Neural cell (in vitro differentiated cells): ENCODE data around the gene MYO1D. TPM values are rescaled to one million over a fixed set of nuclear protein-coding genes. Genes with fewer than 3 reads are reported as not detected.

ENCODE experiments used
- H2AFZ ChIP-seq: fragments of 200-600, 300-800 bp; sonication (generic), shearing (Covaris generic); 2 replicates; pipeline ENCODE4 v1.6.0; 2014; ENCODE audit warnings: low read depth, mild to moderate bottlenecking, antibody characterized with exemption, low read length, moderate library complexity
- H3F3A ChIP-seq: fragments of 200-600 bp; shearing (Covaris generic); 2 replicates; pipeline ENCODE4 v1.6.1; 2016; ENCODE audit warnings: mild to moderate bottlenecking, moderate library complexity, mixed read lengths, antibody characterized with exemption, low read length; ENCODE audit not compliant: insufficient read depth, poor library complexity, severe bottlenecking
- H3K27ac ChIP-seq: fragments of 200-600, 300-800 bp; sonication (generic), shearing (Covaris generic); 2 replicates; pipeline ENCODE4 v1.5.1; 2014; ENCODE audit warnings: mild to moderate bottlenecking, low read length, moderate library complexity
- H3K27me3 ChIP-seq: fragments of 300-800, 200-600 bp; sonication (generic), shearing (Covaris generic); 2 replicates; pipeline ENCODE4 v1.6.0; 2014; ENCODE audit warnings: mild to moderate bottlenecking, low read depth, low read length, moderate library complexity; ENCODE audit not compliant: insufficient read depth
- H3K36me3 ChIP-seq: fragments of 300-800, 200-600 bp; sonication (generic), shearing (Covaris generic); 2 replicates; pipeline ENCODE4 v1.5.1; 2014; ENCODE audit warnings: mild to moderate bottlenecking, antibody characterized with exemption, low read length, moderate library complexity; ENCODE audit not compliant: insufficient read depth
- H3K4me2 ChIP-seq: fragments of 300-800, 200-600 bp; sonication (generic), shearing (Covaris generic); 2 replicates; pipeline ENCODE4 v1.6.0; 2014; ENCODE audit warnings: mild to moderate bottlenecking, low read length
- H3K4me3 ChIP-seq: fragments of 300-800, 200-600 bp; sonication (generic), shearing (Covaris generic); 2 replicates; pipeline ENCODE4 v1.5.1; 2014; ENCODE audit warnings: mild to moderate bottlenecking, low read length, moderate library complexity
- H3K79me2 ChIP-seq: fragments of 200-600 bp; shearing (Covaris generic); replicated peaks from 2 replicates; pipeline ENCODE4 v1.6.0; 2014; ENCODE audit warnings: mild to moderate bottlenecking, low read length, moderate library complexity; ENCODE audit not compliant: insufficient read depth
- H3K9ac ChIP-seq: fragments of 300-800, 200-600 bp; sonication (generic), shearing (Covaris generic); 2 replicates; pipeline ENCODE4 v1.6.1; 2016; ENCODE audit warnings: mild to moderate bottlenecking, low read length, mixed read lengths
- H3K9me2 ChIP-seq: fragments of 200-600 bp; shearing (Covaris generic); 2 replicates; pipeline ENCODE4 v1.6.1; 2016; ENCODE audit warnings: mild to moderate bottlenecking, low read length, mixed read lengths; ENCODE audit not compliant: insufficient read depth
- H3K9me3 ChIP-seq: fragments of 200-600, 300-800 bp; sonication (generic), shearing (Covaris generic); 2 replicates; pipeline ENCODE4 v1.6.1; 2016; ENCODE audit warnings: mild to moderate bottlenecking, mixed run types, low read length, moderate library complexity, mixed read lengths
- H4K20me1 ChIP-seq: fragments of 200-600 bp; shearing (Covaris generic); 2 replicates; pipeline ENCODE4 v1.6.1; 2016; ENCODE audit warnings: mild to moderate bottlenecking, mixed run types; ENCODE audit not compliant: insufficient read depth
- CTCF ChIP-seq: fragments of 450-650 bp; IDR thresholded peaks from 2 replicates; pipeline ENCODE4 v1.5.1; 2014; ENCODE audit warnings: antibody characterized with exemption, mild to moderate bottlenecking, moderate library complexity; ENCODE audit not compliant: poor library complexity, severe bottlenecking
- EP300 ChIP-seq: fragments of 450-650 bp; conservative IDR thresholded peaks from 2 replicates; pipeline ENCODE4 v1.6.1; 2014; ENCODE audit warnings: antibody characterized with exemption, mild to moderate bottlenecking, moderate library complexity; ENCODE audit not compliant: poor library complexity, severe bottlenecking
- EZH2 ChIP-seq: fragments of 200-600, 300-800 bp; shearing (Covaris generic), sonication (generic); IDR thresholded peaks from 2 replicates; pipeline ENCODE4 v1.6.1; 2014; ENCODE audit warnings: antibody characterized with exemption, low read length, borderline replicate concordance, mild to moderate bottlenecking; ENCODE audit not compliant: insufficient read depth, poor library complexity, severe bottlenecking
- MXI1 ChIP-seq: fragments of 450-650 bp; conservative IDR thresholded peaks from 2 replicates; pipeline ENCODE4 v1.6.1; 2014; ENCODE audit warnings: antibody characterized with exemption, mild to moderate bottlenecking; ENCODE audit not compliant: poor library complexity, severe bottlenecking
- POLR2AphosphoS5 ChIP-seq: IDR thresholded peaks from 2 replicates; pipeline ENCODE4 v1.6.1; 2012
- RAD21 ChIP-seq: fragments of 450-650 bp; conservative IDR thresholded peaks from 2 replicates; pipeline ENCODE4 v1.6.1; 2014; ENCODE audit warnings: antibody characterized with exemption, mild to moderate bottlenecking, moderate library complexity
- REST ChIP-seq: IDR thresholded peaks from 2 replicates; pipeline ENCODE4 v1.6.1; 2012; ENCODE audit warnings: borderline replicate concordance
- SMC3 ChIP-seq: fragments of 450-650 bp; conservative IDR thresholded peaks from 2 replicates; pipeline ENCODE4 v1.6.1; 2014; ENCODE audit warnings: antibody characterized with exemption, mild to moderate bottlenecking, moderate library complexity; ENCODE audit not compliant: poor library complexity
- TAF1 ChIP-seq: IDR thresholded peaks from 2 replicates; pipeline ENCODE4 v1.6.1; 2012; ENCODE audit warnings: low read depth
- polyA plus RNA-seq: library from polyadenylated mRNA; depleted of rRNA; stranded (reverse); fragments of >200 nt; gene quantifications from 2 replicates; pipeline ENCODE4 v1.2.3, GENCODE V29; 2014

The MYO1D gene
- polyA plus RNA-seq, 1 donor from 2014 or later, result 10.7 TPM

GRCh38 chr17:32878211-32878610 lies 1.3 kb upstream of the MYO1D start:
- TF ChIP-seq MXI1 (no peak), CTCF (no peak), TAF1 (no peak), EZH2 (no peak), SMC3 (no peak), REST (no peak), RAD21 (no peak), POLR2AphosphoS5 (no peak), EP300 (no peak)
- Histone ChIP-seq H3K27ac (no peak overlapping the region), H3K4me2 (no peak overlapping the region)

GRCh38 chr17:32877164-32877764 lies 340 bp upstream of the MYO1D start:
- H3K27ac ChIP-seq, result no peak overlapping the region

More at GRCh38 chr17:32878211-32878610, 1.3 kb upstream of the MYO1D start:
- no peak overlapping the region for H3K9ac ChIP-seq
- no peaks in the 10 kb centered on the region for H3F3A ChIP-seq
- no peaks in the 10 kb centered on the region for H4K20me1 ChIP-seq
- H2AFZ ChIP-seq, result no peak overlapping the region
- no peaks in the 10 kb centered on the region for H3K9me3 ChIP-seq
- H3K36me3 ChIP-seq, result no peaks in the 10 kb centered on the region
- H3K27me3 ChIP-seq, result peaks cover 30% of the 10 kb centered on the region
- peaks cover 3% of the 10 kb centered on the region for H3K79me2 ChIP-seq
- no peak overlapping the region for H3K4me3 ChIP-seq
- no peaks in the 10 kb centered on the region for H3K9me2 ChIP-seq

More at GRCh38 chr17:32877164-32877764, 340 bp upstream of the MYO1D start:
- H2AFZ ChIP-seq, result no peak overlapping the region
- no peaks in the 10 kb centered on the region for H3K9me3 ChIP-seq
- TF ChIP-seq SMC3 (peak; percentile 89), RAD21 (peak; percentile 82), EZH2 (no peak), POLR2AphosphoS5 (no peak), CTCF (peak; percentile 95), MXI1 (peak; percentile 1), EP300 (peak; percentile 7), REST (no peak), TAF1 (no peak)
- peaks cover 3% of the 10 kb centered on the region for H3K79me2 ChIP-seq
- H3K9me2 ChIP-seq, result no peaks in the 10 kb centered on the region
- H3F3A ChIP-seq, result no peaks in the 10 kb centered on the region
- peak overlapping the region; percentile 78 for H3K9ac ChIP-seq
- peaks cover 30% of the 10 kb centered on the region for H3K27me3 ChIP-seq
- H3K4me3 ChIP-seq, result peak overlapping the region; percentile 94
- H4K20me1 ChIP-seq, result no peaks in the 10 kb centered on the region
- no peaks in the 10 kb centered on the region for H3K36me3 ChIP-seq
- H3K4me2 ChIP-seq, result no peak overlapping the region
